C4-2B (cell line): ENCODE measurements around the gene ALOX15.

ENCODE experiments used
- ZFX ChIP-seq: fragments of 450-650 bp; IDR thresholded peaks from 2 replicates; pipeline ENCODE4 v1.6.1; 2017
- TF ChIP-seq, protein P1 (sequence below): fragments of 450-650 bp; conservative IDR thresholded peaks from 2 replicates; pipeline ENCODE4 v1.5.1; 2017; ENCODE audit warnings: mild to moderate bottlenecking

DNA sequence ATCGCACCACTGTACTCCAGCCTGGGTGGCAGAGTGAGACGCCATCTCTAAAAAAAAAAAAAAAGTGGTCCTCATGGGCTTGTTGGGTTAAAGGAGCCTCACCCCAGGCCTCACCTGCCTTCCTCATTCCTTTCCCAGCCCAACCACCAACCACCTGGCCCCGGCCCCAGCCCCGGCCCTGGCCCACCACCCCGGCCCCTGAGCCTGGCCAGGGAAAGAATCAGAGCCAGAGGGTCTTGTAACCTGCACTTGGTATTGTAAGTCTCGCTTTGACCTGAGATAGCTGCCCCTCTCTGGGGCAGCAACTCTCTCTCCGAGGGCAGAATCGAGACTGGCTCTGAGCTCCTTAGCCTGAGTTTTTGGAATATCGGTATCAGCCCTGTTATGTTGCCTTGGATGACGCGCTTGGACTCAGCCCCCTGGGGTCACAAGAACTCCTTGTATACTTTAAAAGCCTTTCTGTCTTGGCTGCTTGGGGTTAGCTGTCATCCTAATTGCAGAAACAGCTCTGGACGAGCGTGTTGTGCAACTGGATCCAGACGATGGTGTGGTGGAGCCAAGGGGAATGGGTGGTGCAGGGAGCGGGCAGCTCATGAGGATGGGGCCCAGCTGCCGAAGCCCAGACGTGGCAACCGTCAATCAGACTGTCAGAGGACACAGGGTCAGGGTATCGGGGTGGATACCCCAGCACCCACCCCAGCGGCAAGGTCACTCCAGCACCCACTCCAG lies 42.5 kb downstream of the ALOX15 start:
- TF ChIP-seq, protein P1, sequence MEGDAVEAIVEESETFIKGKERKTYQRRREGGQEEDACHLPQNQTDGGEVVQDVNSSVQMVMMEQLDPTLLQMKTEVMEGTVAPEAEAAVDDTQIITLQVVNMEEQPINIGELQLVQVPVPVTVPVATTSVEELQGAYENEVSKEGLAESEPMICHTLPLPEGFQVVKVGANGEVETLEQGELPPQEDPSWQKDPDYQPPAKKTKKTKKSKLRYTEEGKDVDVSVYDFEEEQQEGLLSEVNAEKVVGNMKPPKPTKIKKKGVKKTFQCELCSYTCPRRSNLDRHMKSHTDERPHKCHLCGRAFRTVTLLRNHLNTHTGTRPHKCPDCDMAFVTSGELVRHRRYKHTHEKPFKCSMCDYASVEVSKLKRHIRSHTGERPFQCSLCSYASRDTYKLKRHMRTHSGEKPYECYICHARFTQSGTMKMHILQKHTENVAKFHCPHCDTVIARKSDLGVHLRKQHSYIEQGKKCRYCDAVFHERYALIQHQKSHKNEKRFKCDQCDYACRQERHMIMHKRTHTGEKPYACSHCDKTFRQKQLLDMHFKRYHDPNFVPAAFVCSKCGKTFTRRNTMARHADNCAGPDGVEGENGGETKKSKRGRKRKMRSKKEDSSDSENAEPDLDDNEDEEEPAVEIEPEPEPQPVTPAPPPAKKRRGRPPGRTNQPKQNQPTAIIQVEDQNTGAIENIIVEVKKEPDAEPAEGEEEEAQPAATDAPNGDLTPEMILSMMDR, result no peak
- no peak for TF ChIP-seq ZFX
